Breast epithelium (tissue), 4 donors: ENCODE data around the gene ACTMAP. TPM values are rescaled to one million over a fixed set of nuclear protein-coding genes. Genes with fewer than 3 reads are reported as not detected.

Source experiments
- DNase-seq, 2 donors: peaks; one replicate each; pipeline ENCODE4 v3.0.0-alpha.2; 2019; ENCODE audit warnings: low spot score in 2 of 2
- H3K27ac ChIP-seq, 2 donors: fragments of 200-600 bp; sonication (generic) in 1 of 2; one replicate each; pipeline ENCODE4 v1.5.1; 2016 to 2019; ENCODE audit warnings: mild to moderate bottlenecking in 1 of 2
- H3K27me3 ChIP-seq, 2 donors: fragments of 200-600 bp; sonication (generic) in 1 of 2; one replicate each; pipeline versions ENCODE4 v1.5.1 to v1.6.0; 2017 to 2019; ENCODE audit warnings: control low read depth in 1 of 2, mild to moderate bottlenecking in 1 of 2
- H3K36me3 ChIP-seq: fragments of 200-600 bp; one replicate; pipeline ENCODE4 v1.5.1; 2019
- H3K4me1 ChIP-seq, 2 donors: fragments of 200-600 bp; sonication (generic); one replicate each; pipeline ENCODE4 v1.5.1; 2016 to 2019; ENCODE audit warnings: control low read depth in 1 of 2
- H3K4me3 ChIP-seq, 3 donors: fragments of 200-600 bp; sonication (generic); 1 replicate in 2 of 3; 2 replicates in 1 of 3; pipeline ENCODE4 v1.5.1; 2016 to 2019; ENCODE audit warnings: mild to moderate bottlenecking in 3 of 3, moderate library complexity in 2 of 3
- H3K9me3 ChIP-seq, 2 donors: fragments of 200-600 bp; sonication (generic) in 1 of 2; one replicate each; pipeline ENCODE4 v1.5.1; 2016 to 2019; ENCODE audit warnings: control low read depth in 1 of 2
- CTCF ChIP-seq, 3 donors: fragments of 450-650 bp; IDR thresholded peaks; one replicate each; pipeline ENCODE4 v1.5.1; 2016 to 2017; ENCODE audit warnings: antibody characterized with exemption in 3 of 3, mild to moderate bottlenecking in 3 of 3, moderate library complexity in 3 of 3
- POLR2A ChIP-seq: fragments of 450-650 bp; IDR thresholded peaks from one replicate; pipeline ENCODE4 v1.6.1; 2016; ENCODE audit warnings: antibody characterized with exemption, mild to moderate bottlenecking, moderate library complexity
- POLR2AphosphoS5 ChIP-seq, 3 donors: sonication (generic); formaldehyde crosslinking; IDR thresholded peaks; one replicate each; pipeline ENCODE4 v1.6.1; 2017; ENCODE audit warnings: antibody characterized with exemption in 3 of 3
- intact Hi-C: fragments of 100-400 bp; cut with DNase I; formaldehyde crosslinking; loops from one replicate; pipeline ENCODE4 v1.15.1; 2023; ENCODE audit warnings: low total_unique reads
- total RNA-seq, 3 donors: library from RNA; depleted of rRNA; stranded (reverse); fragments of >200 nt; gene quantifications; one replicate each; pipeline ENCODE4 v1.1.0, GENCODE V29; 2016

The ACTMAP gene
- total RNA-seq, 3 donors from 2014 or later = 2.6 to 3.2 (median 2.9) TPM

DNA sequence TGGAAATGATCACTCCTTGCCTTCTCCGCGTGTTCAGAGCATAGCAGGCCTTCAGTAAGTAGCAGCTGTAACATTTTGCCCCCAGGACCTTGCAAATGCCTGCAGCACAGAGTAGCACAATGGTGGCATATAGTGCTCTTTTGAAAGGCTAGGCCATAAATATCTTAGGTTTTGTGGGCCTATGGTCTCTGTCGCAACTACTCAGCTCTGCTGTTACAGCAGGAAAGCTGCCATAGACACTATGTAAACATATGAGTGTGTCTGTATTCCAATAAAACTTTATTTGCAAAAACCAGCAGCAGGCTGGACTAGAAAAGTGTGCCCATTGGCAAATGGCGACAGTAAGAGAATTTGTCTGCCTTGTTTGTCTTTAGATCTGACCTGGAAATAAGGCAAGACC is 24.0 kb downstream of the ACTMAP start:
- DNase-seq = no peak
- peaks cover 4% of the 10 kb centered on the region for H3K36me3 ChIP-seq
- no peak overlapping the region for H3K27ac ChIP-seq
- no peak overlapping the region for H3K4me3 ChIP-seq
- intact Hi-C loops = no loop called here
- no peaks in the 10 kb centered on the region for H3K9me3 ChIP-seq
- no peaks in the 10 kb centered on the region for H3K27me3 ChIP-seq
- peaks cover 0 to 11% of the 10 kb centered on the region in 2 donors for H3K4me1 ChIP-seq
- no peak for TF ChIP-seq POLR2A

GRCh38 chr19:40724855-40725254 is 25.4 kb downstream of the ACTMAP start:
- Histone ChIP-seq H3K27me3 (no peaks in the 10 kb centered on the region), H3K9me3 (no peaks in the 10 kb centered on the region), H3K27ac (peak overlapping the region; percentile 53 to 62), H3K4me3 (peak overlapping the region in 1 of 3 donors; percentile 17), H3K36me3 (peaks cover 4% of the 10 kb centered on the region), H3K4me1 (peaks cover 0 to 15% of the 10 kb centered on the region in 2 donors)
- DNase-seq = no peak
- intact Hi-C loops = no loop called here
- TF ChIP-seq CTCF (IDR thresholded peaks at IDR 0.05) = no peak

DNA sequence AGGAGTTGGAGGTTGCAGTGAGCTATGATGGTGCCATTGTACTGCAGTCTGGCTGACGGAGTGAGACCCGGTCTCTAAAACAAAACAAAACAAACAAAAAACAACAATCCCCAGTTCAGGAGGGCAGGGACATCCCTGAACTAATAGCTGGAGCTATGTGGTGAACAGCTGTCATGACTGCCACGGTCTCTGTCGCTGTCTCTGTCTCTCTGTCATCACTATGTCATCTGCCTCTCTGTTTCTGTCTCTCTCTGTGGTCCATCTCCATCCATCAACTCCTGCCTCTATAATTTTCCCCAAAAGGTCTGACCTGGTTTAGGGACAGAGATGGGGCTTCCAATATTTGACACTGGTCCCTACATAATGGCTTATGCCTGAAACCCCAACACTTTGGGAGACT is 26.0 kb downstream of the ACTMAP start:
- H3K9me3 ChIP-seq = no peaks in the 10 kb centered on the region
- H3K4me3 ChIP-seq = peak overlapping the region in 1 of 3 donors; percentile 1
- TF ChIP-seq POLR2A (no peak), POLR2AphosphoS5 (IDR thresholded peaks at IDR 0.05) (no peak), CTCF (IDR thresholded peaks at IDR 0.05) (no peak)
- H3K27me3 ChIP-seq = no peaks in the 10 kb centered on the region
- intact Hi-C loops = no loop called here
- H3K27ac ChIP-seq = peak overlapping the region; percentile 30 to 62
- peaks cover 0 to 15% of the 10 kb centered on the region in 2 donors for H3K4me1 ChIP-seq
- DNase-seq = no peak
- peaks cover 4% of the 10 kb centered on the region for H3K36me3 ChIP-seq

- DNase-seq = no peak
- no peaks in the 10 kb centered on the region for H3K27me3 ChIP-seq
- intact Hi-C loops = no loop called here
- peaks cover 4% of the 10 kb centered on the region for H3K36me3 ChIP-seq
- H3K27ac ChIP-seq = peak overlapping the region in 1 of 2 donors; percentile 30
- peaks cover 0 to 15% of the 10 kb centered on the region in 2 donors for H3K4me1 ChIP-seq
- no peak for TF ChIP-seq CTCF (IDR thresholded peaks at IDR 0.05)
- TF ChIP-seq POLR2A = no peak
- no peak for TF ChIP-seq POLR2AphosphoS5 (IDR thresholded peaks at IDR 0.05)
- H3K4me3 ChIP-seq = peak overlapping the region in 1 of 3 donors; percentile 1
- no peaks in the 10 kb centered on the region for H3K9me3 ChIP-seq
Measured at GRCh38 chr19:40723661-40724254, 26.5 kb downstream of the ACTMAP start.

- intact Hi-C loops = no loop called here
- Histone ChIP-seq H3K9me3 (no peaks in the 10 kb centered on the region), H3K4me3 (peak overlapping the region; percentile 86 to 94 (median 91)), H3K27me3 (no peaks in the 10 kb centered on the region), H3K36me3 (no peaks in the 10 kb centered on the region), H3K4me1 (peaks cover 0 to 15% of the 10 kb centered on the region in 2 donors), H3K27ac (peak overlapping the region; percentile 94 to 99)
- TF ChIP-seq CTCF (IDR thresholded peaks at IDR 0.05) (no peak), POLR2AphosphoS5 (IDR thresholded peaks at IDR 0.05) (peak in 1 of 3 donors; percentile 52)
- DNase-seq = peak in 1 of 2 donors; percentile 45
Measured at GRCh38 chr19:40721936-40722661, 28.2 kb downstream of the ACTMAP start.
